ENCODE measurements around the gene BHLHA15.

Gene BHLHA15

DNA sequence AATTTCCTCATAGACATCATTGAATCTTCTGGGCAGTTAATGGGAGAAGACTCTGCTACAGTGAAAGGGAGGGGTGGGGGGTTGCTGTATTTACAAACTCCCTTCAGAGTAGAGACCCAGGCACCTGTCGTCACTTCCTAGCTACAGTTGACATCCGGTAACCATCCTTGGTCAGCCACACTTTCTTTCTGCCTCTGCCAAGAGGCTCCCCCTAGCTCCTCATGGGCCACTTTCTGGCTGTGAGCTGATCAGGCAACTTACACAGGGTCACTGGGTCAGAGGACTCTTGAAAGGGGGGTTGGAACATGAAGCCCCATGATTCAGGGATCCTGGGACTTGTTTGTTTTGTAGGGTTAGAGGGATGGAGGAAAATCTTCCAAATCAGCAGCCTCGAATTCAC is 39.5 kb downstream of the BHLHA15 start:
- TF ChIP-seq, protein P1, sequence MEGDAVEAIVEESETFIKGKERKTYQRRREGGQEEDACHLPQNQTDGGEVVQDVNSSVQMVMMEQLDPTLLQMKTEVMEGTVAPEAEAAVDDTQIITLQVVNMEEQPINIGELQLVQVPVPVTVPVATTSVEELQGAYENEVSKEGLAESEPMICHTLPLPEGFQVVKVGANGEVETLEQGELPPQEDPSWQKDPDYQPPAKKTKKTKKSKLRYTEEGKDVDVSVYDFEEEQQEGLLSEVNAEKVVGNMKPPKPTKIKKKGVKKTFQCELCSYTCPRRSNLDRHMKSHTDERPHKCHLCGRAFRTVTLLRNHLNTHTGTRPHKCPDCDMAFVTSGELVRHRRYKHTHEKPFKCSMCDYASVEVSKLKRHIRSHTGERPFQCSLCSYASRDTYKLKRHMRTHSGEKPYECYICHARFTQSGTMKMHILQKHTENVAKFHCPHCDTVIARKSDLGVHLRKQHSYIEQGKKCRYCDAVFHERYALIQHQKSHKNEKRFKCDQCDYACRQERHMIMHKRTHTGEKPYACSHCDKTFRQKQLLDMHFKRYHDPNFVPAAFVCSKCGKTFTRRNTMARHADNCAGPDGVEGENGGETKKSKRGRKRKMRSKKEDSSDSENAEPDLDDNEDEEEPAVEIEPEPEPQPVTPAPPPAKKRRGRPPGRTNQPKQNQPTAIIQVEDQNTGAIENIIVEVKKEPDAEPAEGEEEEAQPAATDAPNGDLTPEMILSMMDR (conservative IDR thresholded peaks at IDR 0.05; ENCODE audit: low read length): no peak
- DNase-seq (ENCODE audit: low read depth): no peak
- H3K4me3 ChIP-seq (ENCODE audit: low read length): no peak overlapping the region; the same call in 1 of the 2 replicates

DNA sequence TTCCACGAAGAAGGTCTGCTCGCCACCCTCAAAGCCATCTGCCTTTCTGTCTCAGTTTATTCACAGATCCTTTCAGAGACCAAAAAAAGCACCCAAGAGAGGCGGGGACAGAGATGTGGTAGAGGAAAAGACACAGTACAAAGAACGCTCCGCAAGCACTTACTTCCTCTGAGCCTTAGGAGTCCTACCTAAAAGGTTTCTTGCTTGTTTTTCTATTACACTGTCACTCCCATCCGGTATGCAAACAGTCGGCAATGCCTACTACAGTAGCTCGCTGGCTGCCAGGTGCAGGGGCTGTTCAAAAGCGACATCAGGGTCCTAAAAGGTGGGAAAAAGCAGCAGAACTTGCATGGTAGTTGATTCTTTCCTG is 40.0 kb downstream of the BHLHA15 start:
- DNase-seq (ENCODE audit: low read depth): no peak
- peak overlapping the region; percentile 93 for H3K4me3 ChIP-seq (ENCODE audit: low read length)
- TF ChIP-seq, protein P1 (conservative IDR thresholded peaks at IDR 0.05; ENCODE audit: low read length): no peak

DNA sequence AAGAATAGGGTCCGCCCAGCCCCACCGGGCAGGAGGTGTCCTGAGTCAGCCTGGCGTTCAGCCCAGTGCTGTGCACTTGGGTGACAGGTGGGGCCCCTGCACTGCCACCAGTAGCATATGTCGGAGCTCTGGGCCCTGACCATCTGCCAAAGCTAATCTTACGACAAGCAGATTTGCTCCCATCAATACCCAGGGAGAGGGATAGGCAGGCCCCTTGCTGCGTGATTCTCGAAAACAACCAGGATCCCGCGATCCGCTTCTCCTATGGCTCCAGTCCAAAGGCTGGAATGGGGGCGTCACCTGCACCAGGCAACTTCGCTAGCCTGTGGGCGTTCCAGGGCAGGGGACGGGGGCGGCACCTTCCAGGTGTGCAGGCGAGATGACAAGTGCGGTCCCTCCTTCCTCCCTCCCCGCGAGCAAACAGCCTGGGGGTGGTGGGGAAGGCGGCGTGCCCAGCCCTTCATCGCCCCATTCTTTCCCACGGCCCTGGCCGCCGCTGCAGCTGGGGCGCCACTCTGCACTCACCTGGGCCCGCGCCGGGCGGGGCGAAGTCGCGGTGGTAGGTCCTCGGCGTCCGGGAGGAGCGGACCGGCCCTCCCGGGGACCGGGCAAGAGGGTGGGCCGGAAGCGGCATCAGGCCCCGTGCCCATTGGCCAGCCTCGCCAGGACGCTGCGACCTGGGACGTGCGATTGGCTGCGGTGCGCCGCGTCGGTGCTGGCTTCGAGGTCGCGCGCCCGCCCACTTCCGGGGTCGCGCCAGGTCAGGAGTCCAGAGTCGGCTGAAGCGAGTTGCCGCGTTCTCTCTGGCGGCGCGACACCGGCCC is 40.6 kb downstream of the BHLHA15 start, which contains the start of gene TECPR1:
Gene TECPR1, minus strand, starts transcription at position 632 of the 824 bp plus-strand sequence. CDS start 6,086 bp downstream, outside the sequence.
- TF ChIP-seq, protein P1 (conservative IDR thresholded peaks at IDR 0.05; ENCODE audit: low read length): no peak
- DNase-seq (ENCODE audit: low read depth): peak; percentile 89
- H3K4me3 ChIP-seq (ENCODE audit: low read length): peak within 1 kb of the TSS; percentile 93

DNA sequence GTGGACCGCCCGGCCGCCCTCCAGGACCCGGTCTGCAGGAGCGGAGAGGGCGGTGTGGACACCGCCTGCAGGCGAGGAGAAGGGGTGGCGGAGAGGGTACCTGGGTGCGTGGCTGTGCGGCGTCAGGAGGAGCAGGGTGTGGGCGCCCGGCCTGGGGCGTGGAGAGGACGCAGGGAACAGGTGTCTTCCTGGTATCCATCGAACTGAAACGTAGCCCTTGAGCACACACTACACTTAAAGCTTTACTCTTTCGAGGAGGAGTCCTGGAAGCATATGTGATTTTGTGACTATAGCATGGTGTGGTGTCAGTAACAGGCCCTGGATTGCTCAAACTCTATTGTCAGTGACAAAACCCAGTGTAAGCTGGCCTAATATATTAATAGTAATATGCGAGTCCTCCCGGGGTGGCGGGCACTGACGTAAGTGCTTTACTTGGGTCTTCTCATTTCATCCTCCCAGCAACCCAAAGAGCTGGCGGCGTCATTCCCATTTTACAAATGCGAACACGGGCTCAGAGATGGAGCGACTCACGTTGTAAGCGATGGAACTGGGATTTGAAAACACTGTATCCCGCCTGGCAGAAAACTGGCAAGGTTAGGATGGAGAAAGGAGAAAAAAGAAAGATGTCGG is 41.3 kb downstream of the BHLHA15 start:
- DNase-seq (ENCODE audit: low read depth): peak; percentile 14
- H3K4me3 ChIP-seq (ENCODE audit: low read length): peak overlapping the region; percentile 93
- TF ChIP-seq, protein P1 (conservative IDR thresholded peaks at IDR 0.05; ENCODE audit: low read length): no peak

DNA sequence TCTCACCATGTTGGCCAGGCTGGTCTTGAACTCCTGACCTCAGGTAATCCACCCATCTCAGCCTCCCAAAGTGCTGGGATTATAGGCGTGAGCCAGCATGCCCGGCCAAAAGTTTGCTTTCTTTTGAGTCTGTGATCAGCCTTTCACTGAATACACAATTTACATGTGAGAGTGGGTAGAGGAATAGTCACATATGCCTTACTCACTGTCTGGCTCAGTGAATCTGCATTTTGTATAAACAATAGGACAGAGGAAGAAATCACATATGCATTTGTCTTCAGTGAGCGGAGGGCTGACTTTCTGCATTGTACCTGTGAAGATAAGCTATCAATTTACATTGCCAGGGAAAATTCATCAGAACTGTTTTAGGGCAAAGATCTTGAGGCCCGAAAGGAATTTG is 43.3 kb downstream of the BHLHA15 start:
- TF ChIP-seq, protein P1 (conservative IDR thresholded peaks at IDR 0.05; ENCODE audit: low read length): no peak
- no peak for DNase-seq (ENCODE audit: low read depth)
- H3K4me3 ChIP-seq (ENCODE audit: low read length): no peak overlapping the region

DNA sequence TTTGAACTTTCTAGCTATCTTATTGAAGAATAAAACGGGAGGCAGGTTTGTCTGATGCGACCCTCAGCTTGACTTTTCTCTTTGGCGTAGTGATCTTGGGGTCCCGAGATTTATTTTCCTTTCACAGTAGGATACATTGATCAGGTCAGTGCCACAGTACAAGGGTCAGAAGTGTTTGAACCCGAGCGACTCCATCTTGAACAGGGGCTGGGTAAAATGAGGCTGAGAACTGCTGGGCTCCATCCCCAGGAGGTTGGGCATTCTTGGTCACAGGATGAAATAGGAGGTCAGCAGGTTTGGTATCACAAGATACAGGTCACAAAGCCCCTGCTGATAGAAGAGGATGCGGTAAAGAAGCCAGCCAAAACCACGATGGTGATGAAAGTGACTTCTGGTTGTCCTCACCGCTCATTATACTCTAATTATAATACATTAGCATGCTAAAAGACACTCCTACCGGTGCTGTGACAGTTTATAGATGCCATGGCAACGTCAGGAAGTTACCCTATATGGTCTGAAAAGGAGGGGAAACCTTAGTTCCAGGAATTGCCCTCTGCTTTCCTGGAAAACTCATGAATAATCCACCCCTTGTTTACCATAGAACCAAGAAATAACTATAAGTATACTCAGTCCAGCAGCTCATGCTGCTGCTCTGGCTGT is 43.8 kb downstream of the BHLHA15 start:
- no peak overlapping the region for H3K4me3 ChIP-seq (ENCODE audit: low read length)
- TF ChIP-seq, protein P1 (conservative IDR thresholded peaks at IDR 0.05; ENCODE audit: low read length): no peak
- no peak for DNase-seq (ENCODE audit: low read depth)

Data from AG10803 (cell line).